ENCODE measurements around the gene KCNG2. TPM values are rescaled to one million over a fixed set of nuclear protein-coding genes. Genes with fewer than 3 reads are reported as not detected.

KCNG2 gene
- total and polyA plus RNA-seq, 2 of the 4 experiments (the other 2 are of a cell fraction): not detected

- no peak overlapping the region for H3K23ac ChIP-seq (ENCODE audit: low read depth, low read length)
- H4K91ac ChIP-seq (ENCODE audit: insufficient read depth, low read depth, low read length): no peak overlapping the region
Measured at GRCh38 chr18:79775441-79776221, 22.1 kb upstream of the KCNG2 start.

More at GRCh38 chr18:79775441-79776221, 22.1 kb upstream of the KCNG2 start:
- no TSS peak for BruUV-seq (replicated peaks)
- Histone ChIP-seq H3K14ac (replicated peaks; ENCODE audit: low read depth, low read length) (no peak overlapping the region), H3K9ac (ENCODE audit: low read depth, low read length) (no peak overlapping the region), H3K9me3 (ENCODE audit: control insufficient read depth, insufficient read depth, low read length) (peaks cover 5% of the 10 kb centered on the region; the same call in 1 of the 2 replicates), H4K20me1 (ENCODE audit: insufficient read depth, low read length) (no peaks in the 10 kb centered on the region), H3K36me3 (ENCODE audit: control insufficient read depth, insufficient read depth, low read length) (no peaks in the 10 kb centered on the region), H2AK5ac (ENCODE audit: low read depth, low read length) (no peak overlapping the region), H2AK9ac (replicated peaks; ENCODE audit: low read depth, low read length, poor library complexity) (no peak overlapping the region), H3K27ac (ENCODE audit: insufficient read depth, low read length) (no peak overlapping the region), H3K4me3 (ENCODE audit: insufficient read depth, low read depth, low read length) (no peak overlapping the region), H2BK120ac (ENCODE audit: low read depth, low read length) (no peak overlapping the region), H3K27me3 (ENCODE audit: control insufficient read depth, insufficient read depth, low read length) (peaks cover 42% of the 10 kb centered on the region), H2AFZ (replicated peaks; ENCODE audit: low read length, poor library complexity) (no peak overlapping the region), H3K9me1 (ENCODE audit: insufficient read depth, low read length) (no peaks in the 10 kb centered on the region), H2BK5ac (ENCODE audit: low read depth, low read length, poor library complexity, severe bottlenecking) (no peak overlapping the region), H3K79me1 (ENCODE audit: low read depth in 1 of 2, low read length in 2 of 2) (no peaks in the 10 kb centered on the region), H3K18ac (ENCODE audit: low read depth, low read length) (no peak overlapping the region), H4K8ac (ENCODE audit: low read depth in 2 of 2, low read length in 2 of 2) (no peak overlapping the region), H4K5ac (ENCODE audit: low read depth, low read length) (no peak overlapping the region), H3K4me2 (ENCODE audit: low read depth, low read length) (no peak overlapping the region), H3K4me1 (ENCODE audit: control insufficient read depth, insufficient read depth, low read length) (no peaks in the 10 kb centered on the region), H3K4ac (ENCODE audit: low read depth, low read length) (no peak overlapping the region), H2BK15ac (ENCODE audit: low read depth, low read length) (no peak overlapping the region), H2BK20ac (ENCODE audit: low read depth, low read length) (no peak overlapping the region), H3K56ac (ENCODE audit: extremely low read depth, insufficient read depth, low read length) (no peak overlapping the region)
- DNase-seq (no peak), ATAC-seq (ENCODE audit: low read depth) (no peak)
- ChIA-PET POLR2A (ENCODE audit: unreplicated experiment) (no interaction called here), CTCF (no interaction called here)
- 81% methylated on average over 16 of the region's 35 CpGs; no CpG with 5 or more reads in 1 of the 2 experiments for WGBS, 2 experiments (ENCODE audit: extremely low coverage in 2 of 2, insufficient read length in 1 of 2)
- TF ChIP-seq RCOR1 (IDR thresholded peaks at IDR 0.05; ENCODE audit: insufficient replicate concordance, low read length) (no peak), CEBPB (IDR thresholded peaks at IDR 0.05; ENCODE audit: low read depth, low read length) (no peak), SMC3 (IDR thresholded peaks at IDR 0.05; ENCODE audit: low read depth, low read length) (no peak), ELK1 (IDR thresholded peaks at IDR 0.05; ENCODE audit: borderline replicate concordance, low read depth, low read length) (no peak)
- dilution Hi-C loops (cut with HindIII; ENCODE audit: low sequenced_read_pairs, unreplicated experiment) (no loop called here), in situ Hi-C loops (cut with MboI; ENCODE audit: low sequenced_read_pairs) (no loop called here), intact Hi-C loops (cut with micrococcal nuclease) (no loop called here)

All from IMR-90 (cell line).